GM12878 (cell line): ENCODE results near the gene LRRC59. TPM values are rescaled to one million over a fixed set of nuclear protein-coding genes. Genes with fewer than 3 reads are reported as not detected.
A peak's percentile ranks its signal among the peaks of the same experiment; 100 is the strongest.

ENCODE experiments used
- ATAC-seq: fragments of 200-7000 bp; cut with Tn5 transposase; 3 replicates; pipeline ENCODE4 v1.9.1; 2020; ENCODE audit warnings: mild to moderate bottlenecking, moderate library complexity
- BruUV-seq: library from RNA; stranded (reverse); fragments of 400-500 nt; replicated peaks from 2 replicates; lab custom pipeline; 2021; lab: Mats Ljungman, UMichigan
- CTCF ChIA-PET: fragments of 300-600 bp; sonication (Branson Sonifier 250); formaldehyde crosslinking; extraction: SDS; loops from one replicate; lab custom pipeline; 2021; ENCODE audit warnings: inconsistent platforms; lab: Yijun Ruan, JAX
- POLR2A ChIA-PET: fragments of 350-600 bp; formaldehyde crosslinking; extraction: SDS; loops from one replicate; lab custom pipeline; 2021; ENCODE audit warnings: inconsistent platforms; lab: Charles Lee
- RAD21 ChIA-PET: fragments of 300-600 bp; sonication (Branson Sonifier 250); formaldehyde crosslinking; loops from one replicate; lab custom pipeline; 2023; ENCODE audit warnings: antibody characterized with exemption; ENCODE audit not compliant: unreplicated experiment; lab: Charles Lee
- SMC1A ChIA-PET: fragments of 300-600 bp; sonication (Branson Sonifier 250); formaldehyde crosslinking; loops from one replicate; lab custom pipeline; 2023; ENCODE audit not compliant: unreplicated experiment, uncharacterized antibody; lab: Charles Lee
- DNase-seq: peaks from one replicate; pipeline ENCODE4 v3.0.0-alpha.2; 2011; ENCODE audit warnings: low read depth, low spot score
- FAIRE-seq: peaks from 3 replicates; lab custom pipeline; 2011; peaks lifted over from hg19 to GRCh38; lab: Jason Lieb, UNC
- H2AFZ ChIP-seq: 2 replicates; pipeline ENCODE4 v1.6.0; 2011; ENCODE audit warnings: low read depth, low read length, control low read depth; ENCODE audit not compliant: control insufficient read depth
- H3K27ac ChIP-seq: 2 replicates; pipeline ENCODE4 v1.5.1; 2011; ENCODE audit warnings: control low read depth; ENCODE audit not compliant: control insufficient read depth, insufficient read depth
- H3K27me3 ChIP-seq, 2 experiments: replicated peaks in 1 of 2; 2 replicates each; pipeline versions ENCODE4 v1.6.0 to v1.6.1; 2011; ENCODE audit warnings: low read length in 1 of 2; ENCODE audit not compliant: control insufficient read depth in 2 of 2, insufficient read depth in 2 of 2
- H3K36me3 ChIP-seq, 2 experiments: 2 replicates each; pipeline ENCODE4 v1.5.1; 2011; ENCODE audit warnings: low read length in 1 of 2; ENCODE audit not compliant: control insufficient read depth in 2 of 2, insufficient read depth in 2 of 2
- H3K4me1 ChIP-seq: 2 replicates; pipeline ENCODE4 v1.6.1; 2011; ENCODE audit warnings: mild to moderate bottlenecking, low read length, moderate library complexity, mixed read lengths; ENCODE audit not compliant: control insufficient read depth, insufficient read depth
- H3K4me2 ChIP-seq: 2 replicates; pipeline ENCODE4 v1.6.0; 2011; ENCODE audit warnings: control low read depth; ENCODE audit not compliant: control insufficient read depth, insufficient read depth
- H3K4me3 ChIP-seq: fragments of 200-600 bp; sonication (generic); 2 replicates; pipeline ENCODE4 v1.5.1; 2016
- H3K79me2 ChIP-seq: 2 replicates; pipeline ENCODE4 v1.6.0; 2011; ENCODE audit warnings: low read length; ENCODE audit not compliant: control insufficient read depth, insufficient read depth
- H3K9ac ChIP-seq: 2 replicates; pipeline ENCODE4 v1.8.0; 2011; ENCODE audit warnings: low read length, control low read depth, mixed read lengths; ENCODE audit not compliant: control insufficient read depth, insufficient read depth
- H3K9me3 ChIP-seq: replicated peaks from 3 replicates; pipeline ENCODE4 v1.5.1; 2011; ENCODE audit warnings: mild to moderate bottlenecking, low read length; ENCODE audit not compliant: control insufficient read depth, insufficient read depth
- H4K20me1 ChIP-seq: 2 replicates; pipeline ENCODE4 v1.6.0; 2011; ENCODE audit not compliant: control insufficient read depth, insufficient read depth
- CEBPB ChIP-seq, 2 experiments: fragments of 150-350 bp in 1 of 2; IDR thresholded peaks; 2 replicates each; pipeline ENCODE4 v1.6.1; 2012 to 2014; ENCODE audit warnings: low read depth in 2 of 2, low read length in 2 of 2, borderline replicate concordance in 1 of 2, inconsistent platforms in 1 of 2
- CHD2 ChIP-seq: IDR thresholded peaks from 2 replicates; pipeline ENCODE4 v1.6.1; 2011; ENCODE audit warnings: low read depth, low read length, improper control_type of control experiment, borderline replicate concordance
- DPF2 ChIP-seq: fragments of 450-650 bp; IDR thresholded peaks from 2 replicates; pipeline ENCODE4 v1.6.1; 2017; ENCODE audit warnings: mild to moderate bottlenecking
- MTA2 ChIP-seq: fragments of 450-650 bp; IDR thresholded peaks from 2 replicates; pipeline ENCODE4 v1.6.1; 2016; ENCODE audit warnings: low read depth, mild to moderate bottlenecking, moderate library complexity
- NBN ChIP-seq: fragments of 450-650 bp; IDR thresholded peaks from 2 replicates; pipeline ENCODE4 v1.6.1; 2016
- PBX3 ChIP-seq: IDR thresholded peaks from 2 replicates; pipeline ENCODE4 v1.6.1; 2011; ENCODE audit warnings: mild to moderate bottlenecking, low read depth, low read length, moderate library complexity; ENCODE audit not compliant: insufficient replicate concordance
- POLR2A ChIP-seq: IDR thresholded peaks from 2 replicates; pipeline ENCODE4 v1.6.1; 2011; ENCODE audit warnings: low read depth, mild to moderate bottlenecking, low read length
- TAF1 ChIP-seq: IDR thresholded peaks from 2 replicates; pipeline ENCODE4 v1.6.1; 2011; ENCODE audit warnings: mild to moderate bottlenecking, low read depth, low read length, borderline replicate concordance
- ZNF24 ChIP-seq: fragments of 450-650 bp; IDR thresholded peaks from 2 replicates; pipeline ENCODE4 v1.6.1; 2017; ENCODE audit warnings: antibody characterized with exemption, mild to moderate bottlenecking
- WGBS: methylation state at CpG from one replicate; pipeline ENCODE4 v1.1.6; 2016; ENCODE audit warnings: low lambda C conversion rate; ENCODE audit not compliant: insufficient replicate concordance, insufficient coverage; ENCODE audit errors: missing lambda C conversion rate; 5-methylcytosine and 5-hydroxymethylcytosine counted together
- in situ Hi-C: fragments of 300-500 bp; cut with MboI; formaldehyde crosslinking; loops from 9 replicates; pipeline ENCODE4 v1.14.3; 2018; ENCODE audit warnings: mixed read lengths
- intact Hi-C: fragments of 100-400 bp; cut with micrococcal nuclease; formaldehyde crosslinking; loops from one replicate; pipeline ENCODE4 v1.14.2; 2022; ENCODE audit not compliant: unreplicated experiment
- polyA plus RNA-seq, 11 experiments: library from polyadenylated mRNA; depleted of rRNA in 4 of 11; unstranded in 6 of 11; stranded (reverse) in 5 of 11; fragments of >200 nt; fragmentation: Nextera tagmentation in 4 of 11; fragmentation: Illumina TruSeq in 1 of 11; extraction: Ambion mirVana in 4 of 11; extraction: Trizol in 1 of 11; gene quantifications; 1 replicate in 1 of 11; 2 replicates in 10 of 11; pipeline versions ENCODE4 v1.2.1 to v1.2.3, GENCODE V29; 2011 to 2016; ENCODE audit warnings: inconsistent platforms in 2 of 11, missing spikeins in 2 of 11, low read depth in 1 of 11
- total RNA-seq, 4 experiments: library from RNA; depleted of rRNA in 3 of 4; stranded (reverse); fragments of >200 nt in 3 of 4; fragmentation: Illumina TruSeq in 1 of 4; extraction: Trizol in 1 of 4; gene quantifications; 2 replicates each; pipeline versions ENCODE4 v1.2.1 to v1.2.3, GENCODE V29; 2013 to 2021

LRRC59 gene
- total and polyA plus RNA-seq, 10 of the 15 experiments (the other 5 are each of a cell fraction or from before 2014, with no cell fraction given), result 8.8 to 82.2 (median 63.0) TPM

GRCh38 chr17:50397919-50398285 lies 579 bp upstream of the LRRC59 start:
- H2AFZ ChIP-seq, result peak overlapping the region; percentile 84
- H3K27ac ChIP-seq, result no peak overlapping the region
- CTCF ChIA-PET, result interaction anchor here (0.7 to 5.7 kb wide), 31 partner anchors 9 to 549 kb away, joined by 3 to 83 read pairs (median 6); partner anchors contain the start of genes ACSF2, COL1A1, EME1 and MRPL27
- ATAC-seq, result no peak
- no peak for DNase-seq
- WGBS, result 12% methylated on average over 8 of the region's 9 CpGs
- no peak for FAIRE-seq
- peak overlapping the region; percentile 75 for H3K4me2 ChIP-seq
- RAD21 ChIA-PET, result interaction anchor here (0.7 to 4.2 kb wide), 12 partner anchors 14 to 233 kb away, joined by 3 to 32 read pairs (median 6); partner anchors contain the start of genes ACSF2, COL1A1 and RSAD1
- peaks cover 3% of the 10 kb centered on the region; the same call in 1 of the 2 replicates for H3K4me1 ChIP-seq
- no peaks in the 10 kb centered on the region for H3K27me3 ChIP-seq
- in situ Hi-C loops (no loop called here), intact Hi-C loops (loop anchor here (1.0 to 2.0 kb wide), 3 partner anchors 23 to 80 kb away; partner anchors contain the start of genes ACSF2 and RSAD1)
- no TSS peak for BruUV-seq
- SMC1A ChIA-PET, result interaction anchor here (0.8 to 4.6 kb wide), 11 partner anchors 14 to 86 kb away, joined by 3 to 26 read pairs (median 3); partner anchors contain the start of genes ACSF2 and RSAD1
- POLR2A ChIA-PET, result interaction anchor here (0.7 to 3.3 kb wide), 12 partner anchors 9 to 100 kb away, joined by 3 to 31 read pairs (median 6); partner anchors contain the start of genes ACSF2, EME1, MRPL27 and RSAD1
- H3K36me3 ChIP-seq, result peaks cover 6 to 9% of the 10 kb centered on the region in 2 experiments
- no peaks in the 10 kb centered on the region for H4K20me1 ChIP-seq
- no peak overlapping the region for H3K4me3 ChIP-seq
- TF ChIP-seq MTA2, result 0 out of 2 replicates have a peak, but pooled peaks have one; percentile 2
- no peak for TF ChIP-seq DPF2
- H3K9ac ChIP-seq, result no peak overlapping the region; the same call in 1 of the 2 replicates
- H3K9me3 ChIP-seq, result no peaks in the 10 kb centered on the region
- peaks cover 37% of the 10 kb centered on the region for H3K79me2 ChIP-seq

GRCh38 chr17:50396261-50397110 lies 837 bp downstream of the LRRC59 start:
- ChIA-PET POLR2A (interaction anchor here (0.6 to 3.3 kb wide), 14 partner anchors 15 to 146 kb away, joined by 3 to 31 read pairs (median 4); partner anchors contain the start of genes ACSF2 and RSAD1), RAD21 (interaction anchor here (0.6 to 4.2 kb wide), 13 partner anchors 15 to 122 kb away, joined by 3 to 32 read pairs (median 4); partner anchors contain the start of genes ACSF2, RSAD1 and TMEM92), CTCF (interaction anchor here (0.6 to 5.7 kb wide), 37 partner anchors 8 to 383 kb away, joined by 3 to 83 read pairs (median 6); partner anchors contain the start of genes ACSF2, COL1A1, EME1 and MRPL27), SMC1A (interaction anchor here (0.7 to 4.6 kb wide), 15 partner anchors 9 to 87 kb away, joined by 3 to 26 read pairs (median 4); partner anchors contain the start of gene RSAD1)
- H3K79me2 ChIP-seq, result peaks cover 37% of the 10 kb centered on the region
- no peak for TF ChIP-seq TAF1
- 0 out of 2 replicates have a peak, but pooled peaks have one; percentile 7 for TF ChIP-seq POLR2A
- TF ChIP-seq CEBPB (IDR thresholded peaks at IDR 0.05; ENCODE audit: borderline replicate concordance in 1 of 2, low read depth in 2 of 2, low read length in 2 of 2), result no peak
- no peak for TF ChIP-seq ZNF24
- TF ChIP-seq NBN, result 0 out of 2 replicates have a peak, but pooled peaks have one; percentile 6
- no peak for TF ChIP-seq CHD2
- TF ChIP-seq PBX3, result no peak
- no peaks in the 10 kb centered on the region for H4K20me1 ChIP-seq
- no peak overlapping the region for H2AFZ ChIP-seq
- under 1% methylated on average over 30 of the region's 30 CpGs for WGBS
- ATAC-seq (peak; percentile 57), DNase-seq (no peak), FAIRE-seq (no peak)
- H3K9me3 ChIP-seq, result no peaks in the 10 kb centered on the region
- peaks cover 13% of the 10 kb centered on the region for H3K4me1 ChIP-seq
- in situ Hi-C loops, result no loop called here
- H3K4me3 ChIP-seq, result peak overlapping the region; percentile 93
- peak overlapping the region; percentile 89 for H3K9ac ChIP-seq
- intact Hi-C loops, result loop anchor here (1.0 to 2.0 kb wide), 3 partner anchors 25 to 82 kb away; partner anchors contain the start of genes ACSF2 and RSAD1
- H3K4me2 ChIP-seq, result peak overlapping the region; percentile 90
- no peaks in the 10 kb centered on the region for H3K27me3 ChIP-seq
- peak overlapping the region; percentile 81 for H3K27ac ChIP-seq
- no TSS peak for BruUV-seq
- peaks cover 14 to 18% of the 10 kb centered on the region in 2 experiments for H3K36me3 ChIP-seq
